Measurements from ENCODE around the gene FSD2.
"Not testable (repeated sequence)": the region's sequence is repeated elsewhere in the genome, so short reads cannot be mapped to it uniquely, and the experiment has no call there.

FSD2 gene

DNA sequence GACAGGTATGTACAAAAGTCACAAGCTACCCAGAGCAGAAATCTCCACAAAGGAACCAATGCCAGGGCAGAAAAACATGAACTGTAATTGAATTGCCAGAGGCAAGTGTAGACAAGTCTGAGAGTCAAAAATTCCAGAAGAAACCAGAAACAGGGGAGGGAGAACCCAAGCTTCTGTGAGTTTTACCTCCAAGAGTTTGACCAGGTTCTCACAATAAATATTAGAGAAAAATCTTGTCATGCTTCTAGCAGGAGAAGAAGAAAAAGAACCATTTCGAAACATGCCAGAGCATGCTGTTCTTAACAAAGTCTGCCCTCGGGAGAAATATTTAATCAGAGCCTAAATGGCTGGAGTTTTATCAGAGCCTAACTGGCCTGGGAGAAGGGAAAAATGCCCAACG lies 63.7 kb downstream of the FSD2 start:
- no peak for DNase-seq (ENCODE audit: low read depth)

DNA sequence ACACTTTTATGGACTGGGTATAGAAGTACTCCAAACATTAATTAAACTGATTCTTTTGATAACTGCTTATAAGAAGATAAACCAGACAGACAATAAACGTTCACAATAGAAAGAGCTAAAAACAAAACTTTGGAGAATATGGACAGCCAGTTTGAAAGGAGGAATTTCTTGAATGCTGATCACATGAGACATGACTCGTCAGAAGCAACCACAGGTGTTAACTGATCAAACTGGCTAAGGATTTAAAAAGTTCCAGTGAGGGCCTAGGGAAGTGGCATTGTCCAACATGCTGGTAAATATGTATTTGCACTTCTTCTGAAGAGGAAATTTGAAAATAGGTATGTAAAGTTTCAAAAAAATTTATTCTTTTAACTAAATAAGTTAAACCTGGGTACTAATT lies 66.8 kb downstream of the FSD2 start:
- DNase-seq (ENCODE audit: low read depth): no peak

DNA sequence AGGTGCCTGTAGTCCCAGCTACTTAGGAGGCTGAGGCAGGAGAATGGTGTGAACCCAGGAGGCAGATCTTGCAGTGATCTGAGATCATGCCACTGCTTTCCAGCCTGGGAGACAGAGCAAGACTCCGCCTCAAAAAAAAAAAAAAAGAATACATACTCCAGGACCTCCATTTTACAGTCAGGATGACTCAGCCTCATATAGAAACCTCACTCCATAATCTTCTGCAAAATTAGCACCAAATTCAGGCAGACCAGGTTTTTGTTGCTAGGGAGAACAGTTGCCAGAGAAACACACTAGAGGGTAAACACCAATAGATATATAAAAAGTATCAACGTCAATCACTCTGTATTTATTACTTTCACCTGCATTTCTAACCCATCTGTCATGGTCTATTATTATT lies 67.9 kb downstream of the FSD2 start:
- DNase-seq (ENCODE audit: low read depth): no peak

DNA sequence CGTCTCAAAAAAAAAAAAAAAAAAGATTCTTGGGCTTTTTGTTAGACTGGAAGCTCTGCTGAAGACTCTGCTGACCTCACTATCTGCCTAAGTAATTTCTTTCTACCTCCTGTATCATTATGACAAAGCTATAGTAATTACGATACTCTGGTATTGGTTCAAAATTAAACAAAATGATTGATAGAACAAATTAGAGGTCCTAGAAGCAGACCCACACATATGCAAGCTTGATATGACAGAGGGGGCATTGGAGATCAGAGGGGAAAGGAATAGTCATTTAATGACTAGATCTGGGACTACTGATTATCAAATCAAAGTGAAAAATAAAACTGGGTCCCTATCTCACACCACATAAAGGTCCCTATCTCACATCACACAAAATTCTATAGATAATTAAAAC lies 74.3 kb downstream of the FSD2 start:
- DNase-seq (ENCODE audit: low read depth): no peak

DNA sequence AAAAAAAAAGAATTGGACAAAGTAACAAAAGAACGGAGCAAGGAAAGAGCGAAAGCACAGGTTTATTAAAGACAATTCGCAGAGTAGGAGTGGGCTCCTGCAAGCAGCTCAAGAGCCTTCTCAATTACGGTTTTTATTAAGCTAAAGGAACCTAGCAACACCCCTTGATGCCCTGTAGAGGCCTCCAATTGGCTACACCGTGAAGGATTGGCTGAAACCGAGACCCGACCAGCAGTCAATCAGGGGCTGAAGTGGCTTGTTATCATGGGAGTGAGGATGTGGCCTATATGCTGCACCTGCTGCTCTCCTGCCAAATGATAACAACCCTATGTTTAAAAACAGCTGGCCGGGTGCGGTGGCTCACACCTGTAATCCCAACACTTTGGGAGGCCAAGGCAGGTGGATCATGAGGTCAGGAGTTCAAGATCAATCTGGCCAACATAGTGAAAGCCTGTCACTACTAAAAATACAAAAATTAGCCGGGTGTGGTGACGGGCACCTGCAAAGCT lies 75.8 kb downstream of the FSD2 start:
- no peak for DNase-seq (ENCODE audit: low read depth)

DNA sequence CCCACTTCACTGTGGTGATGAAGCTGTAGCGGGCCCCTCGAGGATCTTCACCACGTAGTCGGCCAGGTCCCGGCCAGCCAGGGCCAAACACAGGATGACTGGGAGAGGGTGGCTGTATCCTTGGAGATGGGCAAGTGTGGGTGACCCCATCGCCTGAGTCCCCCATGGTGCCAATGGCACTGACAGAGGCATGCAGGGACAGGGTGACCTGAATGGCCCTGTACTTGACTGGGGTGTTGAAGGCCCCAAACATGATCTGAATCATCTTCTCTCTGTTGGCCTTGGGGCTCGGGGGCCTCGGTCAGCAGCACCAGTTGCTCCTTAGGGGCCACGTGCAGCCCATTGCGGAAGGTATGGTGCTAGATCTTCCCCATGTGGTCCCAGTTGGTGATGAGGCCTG lies 79.1 kb downstream of the FSD2 start:
- no peak for DNase-seq (ENCODE audit: low read depth)

DNA sequence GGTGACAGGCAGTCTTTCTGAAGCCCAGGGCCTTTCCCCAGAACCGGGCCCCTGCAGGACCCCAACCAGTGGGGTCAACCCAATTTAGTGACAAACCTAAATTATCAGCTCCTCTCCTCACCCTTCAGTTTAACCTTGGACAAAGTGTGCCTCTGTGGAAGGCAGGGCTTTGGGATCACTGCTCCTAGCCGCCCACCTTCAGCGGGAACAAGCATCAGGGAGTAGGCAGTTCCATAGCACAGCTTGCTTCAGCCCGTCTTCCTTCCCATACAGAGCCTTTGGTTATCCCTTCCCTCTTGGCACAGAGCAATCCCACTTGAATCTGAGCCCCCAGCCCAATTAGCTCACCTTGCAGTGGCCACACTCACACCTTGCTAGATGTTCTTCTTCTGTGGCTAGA lies 90.9 kb downstream of the FSD2 start:
- no peak for DNase-seq (ENCODE audit: low read depth)

DNA sequence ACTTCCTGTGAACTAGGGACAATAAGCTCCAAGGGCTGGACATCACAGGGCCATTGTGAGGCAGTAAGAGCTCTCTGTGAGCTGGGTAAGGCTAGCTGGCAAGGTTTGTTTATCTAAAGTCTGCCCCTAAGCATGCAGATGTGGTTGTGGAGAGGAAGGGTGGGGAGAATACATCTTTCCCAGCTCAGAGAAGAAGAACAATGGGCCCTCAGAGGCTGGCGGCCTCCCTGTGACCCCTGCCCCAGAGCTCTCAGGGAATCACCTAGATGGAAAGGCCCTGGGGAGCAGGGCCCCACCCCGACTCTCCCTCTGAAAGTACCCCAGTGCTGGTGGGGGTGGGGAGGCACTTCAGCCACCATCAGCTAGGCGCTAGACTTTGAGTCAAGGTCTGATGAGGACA lies 91.9 kb downstream of the FSD2 start:
- DNase-seq (ENCODE audit: low read depth): no peak

DNA sequence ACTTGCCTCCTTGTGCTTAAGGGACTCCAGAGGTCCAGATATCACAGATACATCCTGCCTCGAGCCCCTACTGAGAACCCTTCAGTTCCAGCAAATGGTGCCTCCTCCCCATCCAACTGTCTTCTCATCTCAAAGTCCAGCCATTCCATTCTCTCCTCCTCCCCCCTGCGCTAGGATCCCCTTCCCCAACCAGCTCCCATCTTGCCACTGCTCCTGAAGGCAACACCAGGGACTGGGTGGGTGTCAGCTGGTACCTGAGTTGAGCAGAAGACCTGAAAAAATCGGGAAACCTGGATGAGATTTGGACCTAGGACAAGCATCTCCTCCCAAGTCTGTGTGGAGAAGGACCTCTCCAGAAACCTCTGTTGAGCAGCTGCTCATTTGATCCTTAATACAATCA lies 93.8 kb downstream of the FSD2 start:
- no peak for DNase-seq (ENCODE audit: low read depth)

DNA sequence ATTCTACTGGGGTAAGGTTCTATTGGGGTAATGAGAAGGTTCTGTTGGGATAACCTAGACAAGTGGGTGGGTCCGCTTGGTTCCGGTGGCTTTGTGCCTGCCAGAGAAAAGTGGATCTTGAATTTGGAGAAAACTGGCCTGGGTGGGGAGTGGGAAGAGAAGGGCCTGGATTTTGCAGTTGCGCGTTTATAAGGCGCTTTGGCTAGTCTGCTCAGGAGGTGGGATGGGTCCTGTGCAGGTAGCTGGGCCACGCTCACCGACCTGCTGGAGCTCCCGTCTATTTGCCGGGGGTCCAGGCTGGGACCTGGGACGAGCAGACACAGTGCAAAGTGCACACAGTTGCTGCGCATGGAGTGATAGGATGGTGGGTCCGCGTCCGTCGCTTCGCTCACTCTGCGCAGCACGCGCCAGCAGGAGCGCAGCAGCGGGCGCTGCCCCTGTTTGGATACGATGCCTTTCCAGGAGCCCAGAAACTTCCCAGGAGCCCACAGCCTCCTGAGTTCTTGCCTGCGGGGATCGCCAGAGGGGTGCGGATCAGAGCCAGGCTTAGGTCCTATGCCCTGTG lies 94.9 kb downstream of the FSD2 start:
- DNase-seq (ENCODE audit: low read depth): no peak

DNA sequence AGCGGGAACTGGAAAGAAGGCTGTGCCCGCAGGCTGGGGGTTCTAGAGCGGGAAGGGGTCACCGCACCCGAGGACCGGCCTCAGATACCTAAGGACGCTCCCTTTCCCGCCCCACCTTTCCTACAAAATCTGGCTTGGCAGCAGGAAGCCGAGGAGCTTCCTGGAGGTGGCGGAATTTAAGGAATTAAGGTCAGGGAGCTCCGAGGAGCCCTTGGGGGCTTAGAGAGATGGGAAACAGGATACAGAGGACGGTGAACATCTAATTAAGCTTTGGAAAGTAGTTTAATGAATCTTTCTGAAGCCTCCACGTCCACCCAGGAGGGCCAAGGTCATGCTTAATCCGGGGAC lies 95.7 kb downstream of the FSD2 start:
- no peak for DNase-seq (ENCODE audit: low read depth)

DNA sequence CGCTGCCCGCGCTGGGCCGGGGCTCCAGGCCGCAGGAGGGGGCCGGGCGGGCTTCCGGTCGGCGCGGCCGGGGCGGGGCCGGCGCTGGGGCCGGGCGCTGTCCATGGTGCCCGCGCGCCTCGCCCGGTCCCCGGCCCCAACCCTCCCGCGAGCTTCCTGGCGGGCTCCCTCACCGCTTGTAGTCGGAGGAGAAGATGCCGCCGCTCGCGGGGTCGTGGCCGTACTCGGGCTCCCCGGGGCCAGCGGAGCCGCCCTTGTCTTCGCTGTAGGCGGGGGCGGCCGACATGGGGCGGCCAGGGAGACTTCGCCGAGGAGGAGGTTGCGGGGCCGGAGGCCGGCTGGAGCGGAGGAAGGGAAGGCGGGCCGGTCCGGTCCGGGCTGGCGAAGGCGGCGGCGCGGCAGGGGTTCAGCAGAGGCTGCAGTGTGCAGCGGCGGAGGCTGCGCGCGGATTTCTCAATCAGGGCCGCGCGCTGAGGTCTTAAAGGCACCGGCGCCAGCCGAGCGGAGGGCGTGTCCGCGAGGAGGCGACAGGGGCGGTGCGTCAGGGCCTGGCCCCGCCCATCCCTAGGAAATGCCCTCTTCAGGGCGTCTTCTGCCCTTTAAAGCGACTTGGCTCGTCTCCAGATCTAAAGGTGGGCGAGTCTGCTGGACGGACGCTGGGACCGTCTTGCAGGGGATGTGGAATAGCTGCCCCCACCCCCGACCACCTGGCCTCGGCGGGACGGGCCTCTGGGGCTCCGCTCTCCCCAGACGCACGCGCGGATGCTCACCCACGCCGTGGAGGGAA lies 96.3 kb downstream of the FSD2 start, which contains the start of gene AP3B2:
Gene AP3B2 (minus strand): TSS at position 455 of the 787 bp plus-strand sequence. CDS start 169 bp downstream, at position 286.
- DNase-seq (ENCODE audit: low read depth): peak; percentile 73

DNA sequence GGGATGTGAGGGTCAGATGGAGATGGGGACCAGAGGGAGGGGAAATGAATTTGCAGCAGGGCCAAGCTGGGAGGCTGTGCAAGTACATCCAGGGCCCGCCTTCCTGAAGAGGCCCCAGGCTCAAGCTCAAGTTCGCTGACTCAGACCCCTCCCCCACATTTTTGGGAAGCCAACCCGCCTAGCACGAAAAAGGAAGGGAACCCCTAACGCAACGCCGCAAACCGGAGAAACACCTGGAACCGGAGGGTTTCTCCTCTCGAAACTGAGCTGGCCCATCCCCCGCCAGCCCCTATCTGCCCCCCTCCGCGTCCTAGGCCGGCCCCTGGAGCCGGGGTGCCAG lies 96.8 kb downstream of the FSD2 start:
- no peak for DNase-seq (ENCODE audit: low read depth)

DNA sequence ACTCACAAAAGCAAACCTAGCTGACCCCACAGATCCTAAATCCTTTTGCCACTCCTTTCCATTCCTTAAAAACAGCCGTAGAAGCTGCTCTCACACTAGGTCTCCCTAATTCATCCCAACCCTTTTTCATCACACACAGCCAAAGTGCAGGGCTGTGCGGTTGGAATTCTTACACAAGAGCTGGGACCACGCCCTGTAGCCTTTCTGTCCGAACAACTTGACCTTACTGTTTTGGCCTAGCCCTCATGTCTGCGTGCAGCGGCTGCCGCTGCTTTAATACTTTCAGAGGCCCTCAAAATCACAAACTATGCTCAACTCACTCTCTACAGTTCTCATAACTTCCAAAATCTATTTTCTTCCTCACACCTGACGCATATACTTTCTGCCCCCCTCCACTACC lies 100.0 kb downstream of the FSD2 start:
- DNase-seq (ENCODE audit: low read depth): not testable (repeated sequence)
